Progenitor cell of endocrine pancreas (in vitro differentiated cells): Measurements from ENCODE around the gene DOCK4. TPM values are rescaled to one million over a fixed set of nuclear protein-coding genes. Genes with fewer than 3 reads are reported as not detected.

Source experiments
- DNase-seq: peaks from one replicate; pipeline ENCODE4 v3.0.0; 2021; ENCODE audit warnings: low spot score; ENCODE audit not compliant: unreplicated experiment
- H3K27ac Mint-ChIP-seq: 2 replicates; pipeline ENCODE4 v1.8.0; 2021; ENCODE audit warnings: mild to moderate bottlenecking, moderate library complexity, mixed read lengths
- H3K27me3 Mint-ChIP-seq: 2 replicates; pipeline ENCODE4 v1.8.0; 2021; ENCODE audit warnings: mixed read lengths
- H3K36me3 Mint-ChIP-seq: 2 replicates; pipeline ENCODE4 v1.8.0; 2022; ENCODE audit warnings: mixed read lengths; ENCODE audit not compliant: insufficient read depth
- H3K4me1 Mint-ChIP-seq: 2 replicates; pipeline ENCODE4 v1.8.0; 2021; ENCODE audit warnings: low read depth, mixed read lengths
- H3K4me3 Mint-ChIP-seq: 2 replicates; pipeline ENCODE4 v1.8.0; 2021; ENCODE audit warnings: low read depth, mild to moderate bottlenecking, moderate library complexity, mixed read lengths
- H3K9me3 Mint-ChIP-seq: 2 replicates; pipeline ENCODE4 v1.8.0; 2021; ENCODE audit warnings: low read depth, mixed read lengths
- CTCF ChIP-seq: fragments of 200-600 bp; sonication (generic); IDR thresholded peaks from one replicate; pipeline ENCODE4 v1.5.0; 2021; ENCODE audit warnings: antibody characterized with exemption, mild to moderate bottlenecking; ENCODE audit not compliant: unreplicated experiment
- total RNA-seq: library from RNA; stranded (reverse); gene quantifications from 2 replicates; pipeline ENCODE4 v1.2.1, GENCODE V29; 2021

The DOCK4 gene
- total RNA-seq, 1 donor from 2014 or later, result 28.8 TPM

- DNase-seq, result no peak
- Mint-ChIP-seq H3K27ac (no peak overlapping the region), H3K4me3 (no peak overlapping the region), H3K9me3 (peaks cover 2% of the 10 kb centered on the region), H3K27me3 (no peaks in the 10 kb centered on the region), H3K36me3 (peaks cover 8% of the 10 kb centered on the region), H3K4me1 (peaks cover 13% of the 10 kb centered on the region)
- TF ChIP-seq CTCF, result no peak
Observed at GRCh38 chr7:111821046-111821445, 385.2 kb downstream of the DOCK4 start.

GRCh38 chr7:111820621-111821020 lies 385.6 kb downstream of the DOCK4 start:
- Mint-ChIP-seq H3K4me1 (peaks cover 13% of the 10 kb centered on the region), H3K4me3 (no peak overlapping the region), H3K36me3 (peaks cover 5% of the 10 kb centered on the region), H3K27me3 (no peaks in the 10 kb centered on the region), H3K27ac (no peak overlapping the region), H3K9me3 (no peaks in the 10 kb centered on the region)
- DNase-seq, result no peak
- no peak for TF ChIP-seq CTCF

- Mint-ChIP-seq H3K36me3 (peaks cover 5% of the 10 kb centered on the region), H3K4me3 (no peak overlapping the region), H3K27ac (no peak overlapping the region), H3K9me3 (no peaks in the 10 kb centered on the region), H3K27me3 (no peaks in the 10 kb centered on the region), H3K4me1 (peaks cover 10% of the 10 kb centered on the region)
- TF ChIP-seq CTCF, result no peak
- no peak for DNase-seq
Observed at GRCh38 chr7:111820121-111820520, 386.1 kb downstream of the DOCK4 start.

- no peaks in the 10 kb centered on the region for H3K4me1 Mint-ChIP-seq
- no peak for TF ChIP-seq CTCF
- no peaks in the 10 kb centered on the region for H3K27me3 Mint-ChIP-seq
- no peak overlapping the region for H3K4me3 Mint-ChIP-seq
- no peaks in the 10 kb centered on the region for H3K36me3 Mint-ChIP-seq
- H3K27ac Mint-ChIP-seq, result no peak overlapping the region
- no peak for DNase-seq
- no peaks in the 10 kb centered on the region for H3K9me3 Mint-ChIP-seq
Observed at GRCh38 chr7:111815354-111815753, 390.8 kb downstream of the DOCK4 start.

- Mint-ChIP-seq H3K4me3 (no peak overlapping the region), H3K27ac (no peak overlapping the region), H3K27me3 (no peaks in the 10 kb centered on the region), H3K9me3 (no peaks in the 10 kb centered on the region), H3K4me1 (peaks cover 2% of the 10 kb centered on the region), H3K36me3 (peaks cover 7% of the 10 kb centered on the region)
- no peak for TF ChIP-seq CTCF
- no peak for DNase-seq
Observed at GRCh38 chr7:111813306-111813705, 392.9 kb downstream of the DOCK4 start.
